Measurements from ENCODE around the gene KLHL26.
"Not testable (repeated sequence)": the region's sequence is repeated elsewhere in the genome, so short reads cannot be mapped to it uniquely, and the experiment has no call there.

Gene KLHL26

GRCh38 chr19:18667531-18668251 lies 30.9 kb downstream of the KLHL26 start:
- no peak for DNase-seq

GRCh38 chr19:18668252-18668631 lies 31.4 kb downstream of the KLHL26 start:
- no peak for DNase-seq

GRCh38 chr19:18668744-18669523 lies 32.1 kb downstream of the KLHL26 start:
- DNase-seq, result no peak

- DNase-seq, result no peak
These were observed 32.6 kb downstream of the KLHL26 start for GRCh38 chr19:18669524-18669817.

- no peak for DNase-seq
These were observed 33.1 kb downstream of the KLHL26 start for GRCh38 chr19:18669883-18670282.

- no peak for DNase-seq
These were observed 33.5 kb downstream of the KLHL26 start for GRCh38 chr19:18670312-18670711.

- no peak for DNase-seq
These were observed 34.6 kb downstream of the KLHL26 start for GRCh38 chr19:18671303-18672043.

GRCh38 chr19:18672044-18672451 lies 35.2 kb downstream of the KLHL26 start:
- DNase-seq, result no peak

- no peak for DNase-seq
These were observed 35.9 kb downstream of the KLHL26 start for GRCh38 chr19:18672606-18673337.

- no peak for DNase-seq
These were observed 37.8 kb downstream of the KLHL26 start for GRCh38 chr19:18674616-18675015.

GRCh38 chr19:18675779-18676178 lies 39.0 kb downstream of the KLHL26 start:
- DNase-seq, result no peak

GRCh38 chr19:18676692-18677091 lies 39.9 kb downstream of the KLHL26 start:
- no peak for DNase-seq

- DNase-seq, result no peak
These were observed 40.3 kb downstream of the KLHL26 start for GRCh38 chr19:18677156-18677555.

GRCh38 chr19:18680148-18680547 lies 43.3 kb downstream of the KLHL26 start:
- DNase-seq, result not testable (repeated sequence)

- no peak for DNase-seq
These were observed 45.9 kb downstream of the KLHL26 start for GRCh38 chr19:18682807-18683108.

- DNase-seq, result peak; percentile 95
These were observed 46.5 kb downstream of the KLHL26 start, which contains the start of gene CRTC1 for GRCh38 chr19:18683109-18683957. Gene CRTC1, plus strand, starts transcription at chr19:18683680. Its CDS starts 23 bp downstream, at chr19:18683703.

- DNase-seq, result no peak
These were observed 47.3 kb downstream of the KLHL26 start for GRCh38 chr19:18683958-18684641.

- DNase-seq, result no peak
These were observed 47.8 kb downstream of the KLHL26 start for GRCh38 chr19:18684642-18684993.

GRCh38 chr19:18685597-18686190 lies 48.9 kb downstream of the KLHL26 start:
- no peak for DNase-seq

- no peak for DNase-seq
These were observed 51.1 kb downstream of the KLHL26 start for GRCh38 chr19:18687740-18688465.

GRCh38 chr19:18696023-18696422 lies 59.2 kb downstream of the KLHL26 start:
- DNase-seq, result no peak

Data from activated CD8-positive, alpha-beta memory T cell treated with anti-CD3 and anti-CD28 coated beads, Interleukin-2, amount 50 U/mL, for 4 hours (primary cell).